GM19463 (cell line): Measurements from ENCODE around the gene FMO2.
A peak's percentile ranks its signal among the peaks of the same experiment; 100 is the strongest.
"Not testable (repeated sequence)": the region's sequence is repeated elsewhere in the genome, so short reads cannot be mapped to it uniquely, and the experiment has no call there.

Source experiments
- ATAC-seq: cut with Tn5 transposase; IDR thresholded peaks from one replicate; pipeline ENCODE4 v1.9.1; 2021; ENCODE audit warnings: mild to moderate bottlenecking, moderate library complexity; ENCODE audit not compliant: unreplicated experiment

The FMO2 gene

DNA sequence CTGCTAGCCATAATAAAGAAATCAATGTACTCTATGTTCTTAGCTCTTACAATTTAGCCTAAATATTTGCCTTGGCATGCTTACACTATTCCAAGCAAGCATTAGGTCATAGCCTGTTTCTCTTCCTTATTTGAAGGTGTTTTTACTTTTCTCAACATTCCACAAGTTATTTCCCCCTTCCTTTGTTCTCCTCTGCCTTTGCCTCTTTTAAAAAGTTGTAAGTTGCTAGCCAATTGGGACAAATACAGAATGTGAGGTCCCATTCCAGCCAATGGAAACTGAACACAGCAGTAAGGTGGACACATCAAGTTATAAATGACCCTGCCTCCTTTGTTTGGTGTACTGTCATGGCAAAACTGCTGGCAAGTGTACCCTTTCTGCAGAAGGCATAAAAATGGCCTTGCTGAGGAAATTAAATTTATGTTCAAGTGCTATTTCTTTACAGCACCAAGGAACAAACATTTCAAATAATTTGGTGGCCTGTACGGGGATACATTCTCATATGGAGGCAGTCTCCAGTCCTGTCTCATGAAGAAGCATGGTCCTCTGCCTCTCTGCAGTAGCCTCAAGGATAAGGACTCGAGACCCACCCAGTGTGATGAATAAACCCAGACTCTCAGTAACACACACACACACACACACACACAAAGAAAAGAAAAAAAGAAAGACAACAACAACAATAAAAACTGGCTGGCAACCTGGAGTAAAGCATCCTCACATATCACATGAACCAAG lies 34.4 kb downstream of the FMO2 start:
- ATAC-seq = no peak

GRCh38 chr1:171220081-171220420 lies 35.0 kb downstream of the FMO2 start:
- ATAC-seq = no peak

DNA sequence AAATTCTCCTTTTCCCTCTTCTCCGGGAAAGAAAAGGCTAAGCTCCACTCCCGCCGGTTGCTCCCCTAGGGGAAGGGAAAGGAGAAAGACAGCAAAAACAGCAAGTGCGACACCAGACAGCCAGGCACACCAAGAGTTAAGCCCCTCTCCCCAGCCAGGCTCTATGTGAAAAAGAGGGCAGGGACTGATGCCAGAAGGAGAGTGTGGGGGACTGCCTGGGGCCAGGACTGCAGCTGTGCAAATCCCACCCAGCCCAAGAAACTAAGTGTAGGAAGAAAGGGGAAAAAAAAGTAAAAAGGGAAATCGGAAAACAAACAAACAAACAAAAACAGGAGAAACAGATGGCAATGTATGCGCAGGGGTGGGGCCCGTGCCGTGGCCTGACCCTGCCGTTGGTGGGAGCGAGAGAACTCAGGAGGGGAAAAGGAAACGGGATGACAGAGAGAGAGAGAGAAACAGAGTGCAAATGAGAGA lies 35.5 kb downstream of the FMO2 start:
- ATAC-seq = no peak

- ATAC-seq = no peak
These were observed 36.8 kb downstream of the FMO2 start for GRCh38 chr1:171221665-171222591.

GRCh38 chr1:171222936-171223335 lies 37.8 kb downstream of the FMO2 start:
- ATAC-seq = no peak

- ATAC-seq = not testable (repeated sequence)
These were observed 39.2 kb downstream of the FMO2 start for GRCh38 chr1:171224257-171224656.

- peak; percentile 81 for ATAC-seq
These were observed 41.8 kb downstream of the FMO2 start for GRCh38 chr1:171226747-171227370.

GRCh38 chr1:171231326-171231725 lies 46.2 kb downstream of the FMO2 start:
- ATAC-seq = no peak

DNA sequence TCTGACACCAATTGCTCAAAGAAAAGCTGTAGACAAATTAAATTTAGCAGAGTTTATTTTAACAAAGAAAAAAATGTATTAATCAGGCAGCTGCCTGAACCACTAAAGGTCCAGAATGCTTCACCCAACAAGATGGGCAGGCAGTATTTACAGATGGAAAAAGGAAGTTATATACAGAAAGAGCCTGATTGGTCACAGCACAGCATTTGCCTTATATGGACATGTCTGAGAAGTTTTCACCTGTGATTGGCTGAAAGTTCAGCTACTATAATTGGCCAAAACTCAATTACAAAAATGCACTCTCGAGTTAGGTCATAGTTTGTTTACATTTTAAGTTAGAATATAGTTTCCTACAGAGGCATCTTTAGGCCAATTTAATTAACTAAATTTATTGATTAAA lies 48.1 kb downstream of the FMO2 start:
- ATAC-seq = no peak

GRCh38 chr1:171236231-171236630 lies 51.1 kb downstream of the FMO2 start:
- not testable (repeated sequence) for ATAC-seq

DNA sequence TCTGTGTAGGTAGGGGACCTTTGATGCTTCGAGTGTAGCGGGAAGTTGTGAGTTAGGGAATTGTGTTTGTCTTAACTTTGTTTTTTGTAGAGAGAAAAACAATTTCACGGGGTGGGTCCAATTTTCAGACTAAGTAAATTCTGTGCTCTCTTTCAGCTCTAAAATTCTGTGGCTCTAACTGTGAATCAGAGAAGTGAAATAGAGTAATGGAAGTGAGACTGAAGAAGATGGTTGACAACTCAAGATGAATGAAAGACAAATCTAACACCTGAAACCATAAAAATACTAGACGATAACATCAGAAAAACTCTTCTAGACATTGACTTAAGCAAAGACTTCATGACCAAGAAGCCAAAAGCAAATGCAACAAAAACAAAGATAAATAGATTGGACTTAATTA lies 58.8 kb downstream of the FMO2 start:
- ATAC-seq = no peak

DNA sequence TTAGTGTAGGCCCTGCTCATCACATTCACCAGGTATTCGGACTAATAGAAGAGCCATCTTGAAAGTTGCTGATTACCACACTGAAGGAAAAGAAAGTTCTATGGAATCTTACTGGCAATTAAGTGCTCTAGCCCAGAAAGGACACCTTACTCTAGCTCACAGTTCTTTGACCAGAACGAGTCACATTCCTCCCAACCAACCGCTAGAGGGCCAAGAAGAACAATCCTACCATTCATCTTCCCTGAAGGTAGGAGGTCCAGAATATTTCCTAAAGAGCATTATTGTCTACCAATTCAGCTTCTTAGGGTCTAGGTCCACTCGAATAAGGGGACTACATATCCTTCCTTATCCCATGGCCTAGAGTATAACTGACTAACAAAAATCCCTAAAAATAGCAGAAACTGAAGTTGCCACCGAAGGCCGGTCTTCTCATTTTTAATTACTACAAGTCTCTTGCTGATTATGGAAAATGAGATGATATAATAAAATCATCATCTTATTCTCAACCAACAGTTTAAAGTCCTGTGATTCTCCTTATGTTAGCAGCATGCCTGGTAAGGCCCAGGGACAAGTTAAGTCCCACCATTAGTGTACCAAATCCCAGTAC lies 60.5 kb downstream of the FMO2 start:
- ATAC-seq = peak; percentile 83

GRCh38 chr1:171247501-171247900 lies 62.4 kb downstream of the FMO2 start:
- ATAC-seq = no peak

DNA sequence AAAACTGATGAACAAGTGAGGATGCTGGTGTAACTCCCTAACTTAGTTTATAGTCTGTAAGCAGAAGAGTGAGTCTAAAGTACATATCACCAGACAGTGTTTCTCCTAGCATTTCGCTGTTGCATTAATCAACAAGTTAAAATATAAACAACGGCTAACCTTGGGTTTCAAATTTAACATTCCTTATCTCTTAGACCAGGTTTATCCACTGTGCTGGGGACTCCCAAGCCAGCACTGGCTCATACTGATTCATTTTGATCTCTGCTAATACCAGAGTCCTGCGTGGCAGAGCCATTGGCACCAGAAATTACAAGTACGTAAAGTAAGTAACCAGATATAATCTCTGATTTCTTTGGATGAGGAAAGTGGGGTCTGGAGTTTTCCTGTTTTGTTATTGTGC lies 63.2 kb downstream of the FMO2 start, which contains the start of gene FMO1:
Gene FMO1, plus strand, starts transcription at position 193 of the 400 bp plus-strand sequence. CDS start 9,594 bp downstream, outside the sequence.
- no peak for ATAC-seq

DNA sequence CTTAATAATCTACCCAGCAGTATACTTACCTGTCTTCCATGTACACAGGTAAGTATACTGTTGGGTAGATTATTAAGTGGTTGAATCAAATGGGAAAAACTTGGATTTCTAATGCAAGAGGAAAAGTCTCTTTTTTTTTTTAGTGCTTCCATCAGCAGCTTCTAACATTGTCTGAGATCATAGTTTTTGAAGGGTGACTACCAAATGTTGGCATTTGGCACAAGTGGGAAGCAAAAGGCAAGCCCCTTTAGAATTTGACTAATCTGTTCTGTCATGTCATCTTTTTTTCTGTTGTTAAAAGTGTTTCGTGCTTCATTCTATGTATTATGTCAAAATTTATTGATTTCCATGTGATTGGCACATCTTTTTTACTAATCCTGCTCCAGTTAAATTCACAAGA lies 63.7 kb downstream of the FMO2 start:
- ATAC-seq = no peak

DNA sequence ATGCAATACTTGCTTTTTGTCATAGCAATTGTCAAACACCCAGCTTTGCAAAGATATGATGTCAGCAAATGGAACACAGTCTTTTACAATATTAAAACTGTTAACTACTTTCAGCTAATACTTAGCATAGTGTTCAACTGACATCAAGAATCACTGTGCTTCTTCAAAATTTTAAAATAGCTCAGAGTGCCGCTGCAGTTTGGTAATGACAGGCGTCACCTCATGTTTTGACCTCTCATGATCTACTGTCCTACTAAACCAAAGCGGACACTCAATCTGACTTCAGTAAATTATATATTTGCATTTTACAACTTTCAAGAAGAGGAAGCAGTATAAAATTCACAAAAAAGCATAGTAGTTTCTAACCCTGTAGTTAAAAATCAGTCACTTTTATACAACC lies 65.2 kb downstream of the FMO2 start:
- no peak for ATAC-seq

DNA sequence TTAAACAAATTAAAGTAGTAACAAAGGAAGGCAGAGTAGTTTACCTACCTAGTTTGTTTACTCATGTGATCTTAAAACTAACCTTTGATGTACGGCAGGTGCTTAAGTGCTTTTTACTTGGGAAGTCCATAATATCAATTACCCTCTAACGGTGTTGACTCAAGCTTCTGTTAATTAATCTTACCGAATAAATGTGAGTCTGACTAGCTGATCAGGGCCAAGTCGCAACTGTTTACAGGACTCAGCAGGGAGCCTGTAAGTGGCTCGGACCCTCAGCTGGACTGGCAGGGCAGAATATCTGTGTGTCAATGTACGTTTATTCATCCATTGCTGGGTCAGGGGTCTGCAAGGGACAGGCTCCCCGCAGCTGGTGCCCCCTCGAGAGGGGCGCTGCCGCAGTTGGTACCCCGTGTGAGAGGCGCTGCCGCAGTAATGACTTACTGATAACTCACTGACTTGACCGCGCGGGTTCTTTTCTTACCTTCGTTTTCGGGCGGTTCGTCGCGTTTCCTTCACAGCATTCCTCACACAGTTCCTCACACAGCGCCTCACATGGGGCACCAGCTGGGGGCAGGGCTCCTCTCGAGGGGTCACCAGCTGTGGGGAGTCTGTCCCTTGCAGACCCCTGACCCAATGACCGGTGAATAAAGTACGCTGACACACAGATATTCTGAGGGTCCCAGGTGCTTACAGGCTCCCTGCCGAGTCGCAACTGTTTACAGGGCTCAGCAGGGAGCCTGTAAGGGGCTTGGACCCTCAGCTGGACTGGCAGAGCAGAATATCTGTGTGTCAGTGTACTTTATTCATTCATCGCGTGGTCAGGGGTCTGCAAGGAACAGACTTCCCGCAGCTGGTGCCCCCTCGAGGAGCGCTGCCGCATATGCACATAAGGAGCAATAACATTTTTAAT lies 66.2 kb downstream of the FMO2 start:
- ATAC-seq = peak; percentile 33

GRCh38 chr1:171251952-171252300 lies 66.8 kb downstream of the FMO2 start:
- ATAC-seq = no peak

GRCh38 chr1:171252482-171252881 lies 67.4 kb downstream of the FMO2 start:
- ATAC-seq = peak; percentile 95

- ATAC-seq = no peak
These were observed 69.8 kb downstream of the FMO2 start for GRCh38 chr1:171254859-171255258.
